H9 (cell line): Measurements from ENCODE around the gene SFI1. TPM values are rescaled to one million over a fixed set of nuclear protein-coding genes. Genes with fewer than 3 reads are reported as not detected.
"Not testable (repeated sequence)": the region's sequence is repeated elsewhere in the genome, so short reads cannot be mapped to it uniquely, and the experiment has no call there.

Source experiments
- DNase-seq: peaks from one replicate; pipeline ENCODE4 v3.0.0-alpha.2; 2017
- H2AFZ ChIP-seq: one replicate; pipeline ENCODE4 v1.6.1; 2013; ENCODE audit warnings: mild to moderate bottlenecking, low read length, control low read depth, moderate library complexity
- H2AK5ac ChIP-seq: 2 replicates; pipeline ENCODE4 v1.6.1; 2013; ENCODE audit warnings: low read length, control low read depth, mixed read lengths; ENCODE audit not compliant: insufficient read length
- H2BK120ac ChIP-seq: one replicate; pipeline ENCODE4 v1.6.1; 2013; ENCODE audit warnings: low read depth, mild to moderate bottlenecking, low read length, control low read depth, inconsistent platforms; ENCODE audit not compliant: poor library complexity, severe bottlenecking
- H2BK12ac ChIP-seq: 2 replicates; pipeline ENCODE4 v1.6.1; 2013; ENCODE audit warnings: low read length, control low read depth, mixed read lengths, low read depth; ENCODE audit not compliant: insufficient read length
- H2BK15ac ChIP-seq: 2 replicates; pipeline ENCODE4 v1.6.1; 2013; ENCODE audit warnings: low read depth, low read length, control low read depth
- H2BK20ac ChIP-seq: one replicate; pipeline ENCODE4 v1.6.1; 2013; ENCODE audit warnings: low read depth, mild to moderate bottlenecking, low read length, control low read depth, inconsistent platforms; ENCODE audit not compliant: poor library complexity, severe bottlenecking
- H2BK5ac ChIP-seq: 2 replicates; pipeline ENCODE4 v1.6.1; 2013; ENCODE audit warnings: low read length, control low read depth, mixed read lengths; ENCODE audit not compliant: insufficient read length
- H3K14ac ChIP-seq: 2 replicates; pipeline ENCODE4 v1.6.1; 2013; ENCODE audit warnings: low read length, control low read depth; ENCODE audit not compliant: insufficient read depth
- H3K18ac ChIP-seq: 2 replicates; pipeline ENCODE4 v1.6.1; 2013; ENCODE audit warnings: low read depth, mild to moderate bottlenecking, mixed read lengths, low read length, control low read depth; ENCODE audit not compliant: insufficient read length
- H3K23ac ChIP-seq: 2 replicates; pipeline ENCODE4 v1.6.1; 2013; ENCODE audit warnings: low read length, control low read depth, mixed read lengths, low read depth; ENCODE audit not compliant: insufficient read length
- H3K23me2 ChIP-seq: 2 replicates; pipeline ENCODE4 v1.6.1; 2013; ENCODE audit warnings: low read depth, mild to moderate bottlenecking, mixed read lengths, low read length, control low read depth; ENCODE audit not compliant: insufficient read length, poor library complexity, severe bottlenecking
- H3K27ac ChIP-seq: 2 replicates; pipeline ENCODE4 v1.5.1; 2013; ENCODE audit warnings: low read length, control low read depth, mixed read lengths, low read depth; ENCODE audit not compliant: insufficient read length
- H3K27me3 ChIP-seq: 2 replicates; pipeline ENCODE4 v1.6.1; 2013; ENCODE audit warnings: low read length, control low read depth, inconsistent platforms; ENCODE audit not compliant: insufficient read depth
- H3K4ac ChIP-seq: 2 replicates; pipeline ENCODE4 v1.6.1; 2013; ENCODE audit warnings: low read depth, mild to moderate bottlenecking, control low read depth, inconsistent platforms, low read length, moderate library complexity
- H3K4me1 ChIP-seq: 2 replicates; pipeline ENCODE4 v1.6.1; 2013; ENCODE audit warnings: low read length, control low read depth, inconsistent platforms; ENCODE audit not compliant: insufficient read depth
- H3K4me2 ChIP-seq: 2 replicates; pipeline ENCODE4 v1.6.1; 2013; ENCODE audit warnings: low read length, control low read depth, mixed read lengths; ENCODE audit not compliant: insufficient read length, insufficient read depth
- H3K56ac ChIP-seq: 2 replicates; pipeline ENCODE4 v1.6.1; 2013; ENCODE audit warnings: low read depth, mild to moderate bottlenecking, mixed read lengths, low read length, control low read depth; ENCODE audit not compliant: insufficient read length
- H3K79me1 ChIP-seq: 2 replicates; pipeline ENCODE4 v1.6.1; 2013; ENCODE audit warnings: low read depth, mild to moderate bottlenecking, moderate library complexity, low read length, control low read depth, inconsistent platforms; ENCODE audit not compliant: insufficient read depth, poor library complexity, severe bottlenecking
- H3K79me2 ChIP-seq: 2 replicates; pipeline ENCODE4 v1.6.1; 2013; ENCODE audit warnings: low read length, control low read depth, inconsistent platforms; ENCODE audit not compliant: insufficient read depth
- H3K9ac ChIP-seq: 2 replicates; pipeline ENCODE4 v1.6.1; 2013; ENCODE audit warnings: low read length, control low read depth, mixed read lengths; ENCODE audit not compliant: insufficient read length; ENCODE audit errors: extremely low read depth
- H3K9me3 ChIP-seq: one replicate; pipeline ENCODE4 v1.6.1; 2013; ENCODE audit warnings: low read depth, low read length, inconsistent platforms; ENCODE audit not compliant: control insufficient read depth
- H3T11ph ChIP-seq: one replicate; pipeline ENCODE4 v1.6.1; 2013; ENCODE audit warnings: mild to moderate bottlenecking, low read length, control low read depth, inconsistent platforms
- H4K20me1 ChIP-seq: one replicate; pipeline ENCODE4 v1.6.1; 2013; ENCODE audit not compliant: control insufficient read depth, insufficient read length, insufficient read depth
- H4K5ac ChIP-seq: 2 replicates; pipeline ENCODE4 v1.6.1; 2013; ENCODE audit warnings: low read depth, mild to moderate bottlenecking, mixed read lengths, low read length, control low read depth; ENCODE audit not compliant: insufficient read length
- H4K8ac ChIP-seq: replicated peaks from 2 replicates; pipeline ENCODE4 v1.6.1; 2013; ENCODE audit warnings: low read length, control low read depth, mixed read lengths, low read depth; ENCODE audit not compliant: insufficient read length
- H4K91ac ChIP-seq: 2 replicates; pipeline ENCODE4 v1.6.1; 2013; ENCODE audit warnings: low read depth, mild to moderate bottlenecking, moderate library complexity, mixed read lengths, low read length, control low read depth; ENCODE audit not compliant: insufficient read length
- H3K27ac Mint-ChIP-seq, 3 experiments: 2 replicates in 2 of 3; 3 replicates in 1 of 3; pipeline ENCODE4 v1.8.0; 2020 to 2021; ENCODE audit warnings: mixed read lengths in 3 of 3, mild to moderate bottlenecking in 1 of 3, moderate library complexity in 1 of 3
- H3K27me3 Mint-ChIP-seq: 2 replicates; pipeline ENCODE4 v1.8.0; 2021; ENCODE audit warnings: low read depth, mild to moderate bottlenecking, moderate library complexity, mixed read lengths
- H3K36me3 Mint-ChIP-seq, 3 experiments: 2 replicates in 2 of 3; 3 replicates in 1 of 3; pipeline ENCODE4 v1.8.0; 2020 to 2021; ENCODE audit warnings: low read depth in 3 of 3, mixed read lengths in 3 of 3; ENCODE audit not compliant: insufficient read depth in 1 of 3
- H3K4me1 Mint-ChIP-seq, 2 experiments: 2 replicates each; pipeline ENCODE4 v1.8.0; 2020; ENCODE audit warnings: mixed read lengths in 2 of 2
- H3K4me3 Mint-ChIP-seq, 2 experiments: 2 replicates in 1 of 2; 3 replicates in 1 of 2; pipeline ENCODE4 v1.8.0; 2020 to 2021; ENCODE audit warnings: mild to moderate bottlenecking in 2 of 2, mixed read lengths in 2 of 2, moderate library complexity in 1 of 2
- H3K9me3 Mint-ChIP-seq, 2 experiments: 2 replicates in 1 of 2; 3 replicates in 1 of 2; pipeline ENCODE4 v1.8.0; 2020; ENCODE audit warnings: mild to moderate bottlenecking in 2 of 2, mixed read lengths in 2 of 2, moderate library complexity in 1 of 2
- WGBS: extraction: QIAGEN DNeasy Blood & Tissue Kit; methylation state at CpG from one replicate; pipeline ENCODE4 v1.1.7; 2013; ENCODE audit warnings: missing lambda C conversion rate, low lambda C conversion rate, mixed read lengths; ENCODE audit not compliant: insufficient read length; ENCODE audit errors: extremely low coverage; 5-methylcytosine and 5-hydroxymethylcytosine counted together
- total RNA-seq: library from RNA; stranded (reverse); gene quantifications from 2 replicates; pipeline ENCODE4 v1.2.1, GENCODE V29; 2021
- TF ChIP-seq, protein P1 (sequence below): fragments of 200-600 bp; sonication (generic); conservative IDR thresholded peaks from 3 replicates; pipeline ENCODE4 v1.8.0; 2021; ENCODE audit warnings: antibody characterized with exemption, mild to moderate bottlenecking

The SFI1 gene
- total RNA-seq, 1 experiment from 2014 or later: 26.4 TPM

DNA sequence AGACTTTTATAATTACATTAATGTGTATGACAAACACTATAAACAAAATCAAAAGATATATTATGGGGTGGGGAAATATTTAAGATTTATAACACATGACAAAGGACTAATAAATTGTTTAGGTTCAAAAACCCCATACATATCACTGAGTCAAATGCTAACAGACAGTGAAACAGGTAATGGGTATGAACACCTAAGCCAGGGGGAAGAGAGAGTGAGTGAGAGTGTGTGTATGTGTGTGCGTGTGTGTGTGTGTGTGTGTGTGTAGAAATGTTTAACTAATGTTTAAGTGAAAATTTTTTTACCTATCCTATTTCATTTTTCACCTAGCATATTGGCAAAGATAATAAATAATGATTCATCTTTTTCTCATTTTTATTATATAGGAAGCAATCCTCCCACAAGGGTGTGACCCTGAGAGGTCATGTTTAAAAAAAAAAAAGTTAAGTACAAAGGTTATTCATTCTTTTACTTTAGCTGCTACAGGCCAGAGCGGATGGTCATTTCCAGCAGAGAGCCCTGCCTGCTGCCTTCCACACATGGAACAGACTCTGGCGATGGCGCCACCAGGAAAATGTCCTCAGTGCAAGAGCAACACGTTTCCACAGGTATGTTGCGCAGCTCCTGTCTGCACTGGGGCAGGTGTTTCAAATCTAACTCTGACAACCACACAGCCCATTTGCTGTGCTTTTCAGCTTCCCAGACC, 92.8 kb downstream of the SFI1 start:
- H3K18ac ChIP-seq: no peak overlapping the region
- no peak overlapping the region for H4K5ac ChIP-seq
- no peak overlapping the region for H2AFZ ChIP-seq
- H2AK5ac ChIP-seq: no peak overlapping the region
- no peak overlapping the region for H4K8ac ChIP-seq
- H2BK120ac ChIP-seq: no peak overlapping the region
- no peaks in the 10 kb centered on the region for H3K4me1 ChIP-seq
- no peak overlapping the region for H3K4me2 ChIP-seq
- no peak overlapping the region for H2BK20ac ChIP-seq
- Mint-ChIP-seq H3K27ac (no peak overlapping the region), H3K4me1 (no peaks in the 10 kb centered on the region), H3K4me3 (no peak overlapping the region), H3K27me3 (no peaks in the 10 kb centered on the region), H3K36me3 (peaks cover 19 to 34% (median 25%) of the 10 kb centered on the region in 3 experiments), H3K9me3 (peaks cover 7 to 8% of the 10 kb centered on the region in 2 experiments; a peak in 4 of 5 replicates)
- no peaks in the 10 kb centered on the region for H4K20me1 ChIP-seq
- H3K23ac ChIP-seq: no peak overlapping the region
- no peak overlapping the region for H2BK15ac ChIP-seq
- H3K4ac ChIP-seq: no peak overlapping the region
- H3K9ac ChIP-seq: no peak overlapping the region
- no peaks in the 10 kb centered on the region for H3K27me3 ChIP-seq
- no peak overlapping the region for H2BK5ac ChIP-seq
- H3K79me1 ChIP-seq: no peaks in the 10 kb centered on the region
- no CpG with 5 or more reads among the region's 6 CpGs for WGBS
- no peak overlapping the region for H4K91ac ChIP-seq
- H3K27ac ChIP-seq: no peak overlapping the region
- TF ChIP-seq, protein P1, sequence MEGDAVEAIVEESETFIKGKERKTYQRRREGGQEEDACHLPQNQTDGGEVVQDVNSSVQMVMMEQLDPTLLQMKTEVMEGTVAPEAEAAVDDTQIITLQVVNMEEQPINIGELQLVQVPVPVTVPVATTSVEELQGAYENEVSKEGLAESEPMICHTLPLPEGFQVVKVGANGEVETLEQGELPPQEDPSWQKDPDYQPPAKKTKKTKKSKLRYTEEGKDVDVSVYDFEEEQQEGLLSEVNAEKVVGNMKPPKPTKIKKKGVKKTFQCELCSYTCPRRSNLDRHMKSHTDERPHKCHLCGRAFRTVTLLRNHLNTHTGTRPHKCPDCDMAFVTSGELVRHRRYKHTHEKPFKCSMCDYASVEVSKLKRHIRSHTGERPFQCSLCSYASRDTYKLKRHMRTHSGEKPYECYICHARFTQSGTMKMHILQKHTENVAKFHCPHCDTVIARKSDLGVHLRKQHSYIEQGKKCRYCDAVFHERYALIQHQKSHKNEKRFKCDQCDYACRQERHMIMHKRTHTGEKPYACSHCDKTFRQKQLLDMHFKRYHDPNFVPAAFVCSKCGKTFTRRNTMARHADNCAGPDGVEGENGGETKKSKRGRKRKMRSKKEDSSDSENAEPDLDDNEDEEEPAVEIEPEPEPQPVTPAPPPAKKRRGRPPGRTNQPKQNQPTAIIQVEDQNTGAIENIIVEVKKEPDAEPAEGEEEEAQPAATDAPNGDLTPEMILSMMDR: no peak
- H2BK12ac ChIP-seq: no peak overlapping the region
- no peaks in the 10 kb centered on the region for H3K79me2 ChIP-seq
- no peak for DNase-seq
- H3T11ph ChIP-seq: no peak overlapping the region
- no peak overlapping the region for H3K56ac ChIP-seq
- no peaks in the 10 kb centered on the region for H3K9me3 ChIP-seq
- no peak overlapping the region for H3K14ac ChIP-seq
- H3K23me2 ChIP-seq: no peaks in the 10 kb centered on the region

DNA sequence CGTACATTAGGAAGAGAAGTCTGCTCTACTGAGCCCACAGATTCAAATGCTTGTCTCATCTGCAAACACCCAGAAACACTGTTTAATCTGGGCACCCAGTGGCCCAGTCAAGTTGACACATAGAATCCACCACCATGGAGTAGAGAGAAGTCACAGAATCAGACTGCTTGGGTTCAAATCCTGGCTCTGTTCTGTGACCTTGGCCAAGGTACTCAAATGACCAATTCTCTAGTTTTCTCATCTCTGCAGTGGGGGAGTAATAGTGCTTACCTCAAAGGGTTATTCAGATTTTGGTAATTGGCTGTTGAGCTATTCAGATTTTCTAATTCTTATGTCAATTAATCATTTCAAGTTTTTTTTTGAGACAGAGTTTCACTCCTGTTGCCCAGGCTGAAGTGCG, 93.8 kb downstream of the SFI1 start:
- not testable (repeated sequence) for H2BK5ac ChIP-seq, H2AFZ ChIP-seq, H2BK15ac ChIP-seq, H3K56ac ChIP-seq, H2AK5ac ChIP-seq, H3K27ac ChIP-seq, H3K4me3 Mint-ChIP-seq, H3K79me2 ChIP-seq, H3K27ac Mint-ChIP-seq, H4K91ac ChIP-seq, H4K8ac ChIP-seq, H3K4me1 Mint-ChIP-seq, H2BK120ac ChIP-seq, H3K4ac ChIP-seq, H3K9me3 Mint-ChIP-seq, H3K23me2 ChIP-seq, H2BK12ac ChIP-seq, H3K9ac ChIP-seq, H2BK20ac ChIP-seq, DNase-seq, H3K9me3 ChIP-seq, H3T11ph ChIP-seq, H3K23ac ChIP-seq, H3K79me1 ChIP-seq, H3K27me3 Mint-ChIP-seq, H3K27me3 ChIP-seq, H3K18ac ChIP-seq, H4K20me1 ChIP-seq, H3K4me2 ChIP-seq, H3K14ac ChIP-seq, H4K5ac ChIP-seq, H3K4me1 ChIP-seq
- WGBS: no CpG with 5 or more reads among the region's 2 CpGs
- H3K36me3 Mint-ChIP-seq: peaks cover 19 to 32% (median 25%) of the 10 kb centered on the region in 3 experiments
